ACC112 (cell line): ENCODE data around the gene TCERG1L.
"Not testable (repeated sequence)": the region's sequence is repeated elsewhere in the genome, so short reads cannot be mapped to it uniquely, and the experiment has no call there.

Source experiments
- H2AFZ ChIP-seq: fragments of 200-600 bp; sonication (generic); one replicate; pipeline ENCODE4 v1.6.0; 2017; ENCODE audit warnings: antibody characterized with exemption, low read length; ENCODE audit not compliant: unreplicated experiment
- H3K27ac ChIP-seq: fragments of 200-600 bp; sonication (generic); 2 replicates; pipeline ENCODE4 v1.5.1; 2014; ENCODE audit warnings: low read depth, mild to moderate bottlenecking, antibody characterized with exemption, low read length, moderate library complexity
- H3K27me3 ChIP-seq: fragments of 200-600 bp; sonication (generic); 2 replicates; pipeline ENCODE4 v1.6.1; 2014; ENCODE audit warnings: mild to moderate bottlenecking, antibody characterized with exemption, low read length, moderate library complexity, mixed read lengths; ENCODE audit not compliant: insufficient read depth
- H3K36me3 ChIP-seq: fragments of 200-600 bp; sonication (generic); 2 replicates; pipeline ENCODE4 v1.6.1; 2016; ENCODE audit warnings: mild to moderate bottlenecking, antibody characterized with exemption, low read length, moderate library complexity, mixed read lengths; ENCODE audit not compliant: insufficient read depth
- H3K4me1 ChIP-seq: fragments of 200-600 bp; sonication (generic); one replicate; pipeline ENCODE4 v1.6.1; 2016; ENCODE audit warnings: low read length, mixed read lengths; ENCODE audit not compliant: insufficient read depth, unreplicated experiment, control insufficient read depth
- H3K4me3 ChIP-seq: fragments of 200-600 bp; sonication (generic); 2 replicates; pipeline ENCODE4 v1.5.1; 2014; ENCODE audit warnings: mild to moderate bottlenecking, low read depth, low read length
- H3K79me2 ChIP-seq: fragments of 200-600 bp; sonication (generic); one replicate; pipeline ENCODE4 v1.6.0; 2016; ENCODE audit warnings: low read length; ENCODE audit not compliant: control insufficient read depth, unreplicated experiment, insufficient read depth

The TCERG1L gene

DNA sequence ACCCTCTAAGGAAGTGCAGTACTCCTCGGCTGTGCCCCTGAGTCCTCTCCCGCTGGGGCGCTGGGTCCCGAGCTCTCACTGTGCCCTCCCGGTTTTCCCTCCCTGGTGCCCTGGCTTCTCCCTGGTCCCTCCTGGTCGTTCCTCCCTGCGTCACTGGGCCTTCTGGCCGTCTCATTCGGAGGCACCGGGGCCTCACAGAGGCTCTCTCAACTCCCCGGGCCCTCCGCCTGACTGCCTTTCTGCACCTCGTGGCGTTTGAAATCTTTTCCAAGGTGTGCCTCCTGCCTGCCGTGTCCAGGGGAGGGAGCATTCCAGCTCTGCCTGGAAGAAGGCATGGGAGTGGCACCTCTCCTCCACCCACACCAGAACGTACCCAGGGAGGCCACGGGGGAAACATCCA is 174.3 kb downstream of the TCERG1L start:
- Histone ChIP-seq H3K27me3 (no peaks in the 10 kb centered on the region), H3K4me3 (no peak overlapping the region), H3K4me1 (no peaks in the 10 kb centered on the region), H2AFZ (no peak overlapping the region), H3K36me3 (no peaks in the 10 kb centered on the region), H3K27ac (no peak overlapping the region), H3K79me2 (no peaks in the 10 kb centered on the region)

DNA sequence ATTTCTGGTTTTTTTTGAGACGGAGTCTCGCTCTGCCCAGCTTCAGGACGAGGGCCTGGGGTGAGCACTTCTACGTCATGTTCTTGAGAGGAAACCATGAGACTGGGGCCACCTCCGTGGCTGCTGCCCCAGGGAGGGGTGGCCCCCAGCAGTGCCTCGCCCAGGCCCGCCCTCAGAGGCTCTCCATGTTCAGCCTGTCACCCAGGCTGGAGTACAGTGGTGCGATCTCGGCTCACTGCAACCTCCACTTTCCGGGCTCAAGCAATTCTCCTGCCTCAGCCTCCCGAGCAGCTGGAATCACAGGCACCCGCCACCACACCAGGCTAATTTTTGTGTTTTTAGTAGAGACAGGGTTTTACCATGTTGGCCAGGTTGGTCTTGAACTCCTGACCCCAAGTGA is 175.2 kb downstream of the TCERG1L start:
- H3K79me2 ChIP-seq, H2AFZ ChIP-seq, H3K27me3 ChIP-seq, H3K27ac ChIP-seq, H3K4me1 ChIP-seq, H3K36me3 ChIP-seq, H3K4me3 ChIP-seq: not testable (repeated sequence)

DNA sequence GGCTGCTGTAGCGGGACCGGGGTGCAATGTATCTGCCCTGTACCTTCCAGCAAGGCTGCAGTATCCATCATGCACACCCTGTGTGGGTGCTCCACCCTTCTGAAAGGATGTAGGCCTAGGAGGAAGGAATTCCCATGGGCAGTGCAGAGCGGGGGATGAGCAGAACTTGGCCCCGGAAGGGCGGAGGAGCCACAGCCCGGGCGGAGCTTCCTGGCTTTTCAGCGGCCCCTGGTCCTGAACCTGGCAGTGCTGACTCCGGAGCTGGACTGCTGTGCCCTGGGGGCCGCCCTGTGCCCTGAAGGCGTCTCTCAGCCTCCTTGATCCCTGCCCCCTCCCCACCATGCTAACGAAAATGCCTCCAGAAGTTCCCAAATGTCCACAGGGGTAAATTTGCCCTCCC is 175.8 kb downstream of the TCERG1L start:
- H3K4me3 ChIP-seq, result no peak overlapping the region
- H3K36me3 ChIP-seq, result no peaks in the 10 kb centered on the region
- H2AFZ ChIP-seq, result no peak overlapping the region

DNA sequence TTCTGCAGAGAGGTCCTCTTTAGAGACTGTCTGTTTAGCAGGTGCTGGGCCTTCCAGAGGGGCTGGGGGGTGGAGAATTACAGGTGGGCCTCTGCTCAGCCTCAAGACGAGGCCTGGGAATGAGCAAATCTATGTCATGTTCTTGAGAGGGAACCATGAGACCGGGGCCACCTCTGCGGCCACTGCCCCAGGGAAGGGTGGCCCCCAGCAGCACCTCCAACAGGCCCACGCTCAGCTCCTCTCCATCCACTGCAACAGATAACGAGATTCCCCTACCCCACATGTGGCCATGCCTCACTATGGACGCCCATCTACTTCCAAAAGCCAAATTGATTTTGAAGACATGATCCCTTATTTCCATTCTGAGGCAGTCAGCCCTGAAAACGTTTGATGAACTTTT is 176.9 kb downstream of the TCERG1L start:
- Histone ChIP-seq H3K4me3 (no peak overlapping the region), H3K36me3 (no peaks in the 10 kb centered on the region), H3K79me2 (no peaks in the 10 kb centered on the region), H2AFZ (no peak overlapping the region), H3K27ac (no peak overlapping the region), H3K27me3 (no peaks in the 10 kb centered on the region), H3K4me1 (no peaks in the 10 kb centered on the region)

More for the DNA sequence above, 175.8 kb downstream of the TCERG1L start:
- no peaks in the 10 kb centered on the region for H3K79me2 ChIP-seq
- no peaks in the 10 kb centered on the region for H3K27me3 ChIP-seq
- H3K27ac ChIP-seq, result no peak overlapping the region
- no peaks in the 10 kb centered on the region for H3K4me1 ChIP-seq

DNA sequence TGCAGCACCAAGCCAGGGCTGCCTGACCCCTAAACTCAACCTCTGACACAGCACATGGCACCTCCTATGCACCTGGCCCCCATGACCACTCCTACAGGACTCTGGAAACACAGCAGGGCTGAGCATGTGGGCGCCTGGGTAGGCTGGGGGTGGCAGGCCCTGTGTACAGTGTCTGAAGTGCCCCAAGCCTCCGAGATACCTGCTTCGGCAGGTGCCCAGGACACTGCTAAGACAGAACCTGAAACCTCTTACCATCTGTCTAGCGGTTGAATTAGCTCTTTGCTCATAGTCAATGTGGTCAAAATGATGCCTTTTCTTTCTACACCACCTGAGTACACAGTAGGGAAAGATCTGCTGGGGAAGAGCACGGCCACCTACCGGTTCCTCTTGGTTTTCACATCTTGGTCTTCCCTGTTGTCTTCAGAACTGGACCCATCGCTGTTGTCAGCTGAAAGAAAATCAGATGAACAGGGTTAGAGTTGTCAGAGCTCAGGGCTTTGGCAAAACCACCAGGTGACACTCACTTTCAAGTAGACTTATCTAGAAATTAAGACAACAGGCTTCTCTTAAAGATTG is 177.4 kb downstream of the TCERG1L start:
- Histone ChIP-seq H3K27me3 (no peaks in the 10 kb centered on the region), H3K36me3 (no peaks in the 10 kb centered on the region), H3K4me1 (no peaks in the 10 kb centered on the region), H3K4me3 (no peak overlapping the region), H3K27ac (no peak overlapping the region), H2AFZ (no peak overlapping the region), H3K79me2 (no peaks in the 10 kb centered on the region)

DNA sequence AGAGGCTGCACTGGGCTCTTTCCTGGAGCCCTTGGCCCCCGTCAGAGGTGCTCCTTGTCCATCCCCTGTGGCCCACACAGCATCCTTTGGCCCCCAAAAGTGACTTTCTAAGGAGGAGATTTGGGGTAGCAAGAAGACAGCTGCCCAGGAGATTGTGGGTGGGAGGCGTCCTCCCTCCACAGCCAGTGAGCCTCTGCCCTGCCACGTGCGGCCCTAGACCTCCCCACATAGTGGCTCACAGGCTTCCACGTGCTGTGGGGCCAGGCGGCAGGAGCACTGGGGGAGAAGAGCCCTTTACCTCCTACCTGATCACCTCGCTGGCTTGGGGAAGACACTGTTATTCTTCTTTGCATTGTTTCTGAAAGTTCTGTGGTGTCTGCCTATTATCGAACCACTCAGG is 178.8 kb downstream of the TCERG1L start:
- Histone ChIP-seq H2AFZ (no peak overlapping the region), H3K27ac (no peak overlapping the region), H3K79me2 (no peaks in the 10 kb centered on the region), H3K36me3 (no peaks in the 10 kb centered on the region), H3K4me1 (no peaks in the 10 kb centered on the region), H3K27me3 (no peaks in the 10 kb centered on the region), H3K4me3 (no peak overlapping the region)

DNA sequence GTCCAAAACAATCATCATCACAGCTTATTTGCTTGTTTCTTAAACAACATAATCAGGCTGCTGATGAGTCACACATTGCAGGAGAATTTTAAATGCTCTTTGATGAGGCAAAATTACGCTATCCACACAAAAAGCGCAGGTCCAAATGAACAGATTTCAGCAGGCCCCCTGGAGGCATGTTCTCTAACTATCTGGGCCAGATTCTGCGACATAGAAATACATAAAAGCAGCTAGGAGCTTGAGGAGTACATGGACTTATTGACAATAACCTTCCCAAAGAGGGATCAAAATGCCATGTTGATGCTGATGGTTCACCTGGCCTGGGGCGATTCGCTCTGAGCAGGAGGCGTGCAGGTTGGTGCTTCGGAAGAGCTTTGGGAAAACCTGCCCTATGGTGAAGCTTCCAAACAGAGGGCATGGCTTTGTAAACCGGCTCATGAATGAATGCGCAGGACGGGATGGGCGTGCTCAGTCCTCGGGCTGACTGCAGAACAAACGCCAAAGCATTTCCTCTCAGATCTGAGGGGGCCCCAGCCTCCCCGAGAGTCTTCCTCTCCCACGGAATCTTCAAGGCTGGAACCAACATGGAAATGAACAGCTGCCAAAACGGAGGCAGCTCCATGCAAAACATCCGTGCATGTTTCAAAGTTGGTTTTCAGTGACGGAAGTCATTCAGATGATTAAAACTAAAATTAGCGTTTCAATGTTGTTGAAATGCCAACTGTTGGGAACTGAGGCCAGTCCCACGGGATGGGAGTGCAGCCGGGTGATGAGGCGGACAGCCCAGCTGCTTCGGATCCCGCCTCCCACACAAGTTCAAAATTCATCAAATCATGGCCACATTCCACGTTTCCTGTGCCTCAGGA is 179.6 kb downstream of the TCERG1L start:
- Histone ChIP-seq H3K27ac (no peak overlapping the region), H3K79me2 (no peaks in the 10 kb centered on the region), H3K36me3 (no peaks in the 10 kb centered on the region), H3K27me3 (no peaks in the 10 kb centered on the region), H2AFZ (no peak overlapping the region), H3K4me3 (no peak overlapping the region), H3K4me1 (no peaks in the 10 kb centered on the region)

DNA sequence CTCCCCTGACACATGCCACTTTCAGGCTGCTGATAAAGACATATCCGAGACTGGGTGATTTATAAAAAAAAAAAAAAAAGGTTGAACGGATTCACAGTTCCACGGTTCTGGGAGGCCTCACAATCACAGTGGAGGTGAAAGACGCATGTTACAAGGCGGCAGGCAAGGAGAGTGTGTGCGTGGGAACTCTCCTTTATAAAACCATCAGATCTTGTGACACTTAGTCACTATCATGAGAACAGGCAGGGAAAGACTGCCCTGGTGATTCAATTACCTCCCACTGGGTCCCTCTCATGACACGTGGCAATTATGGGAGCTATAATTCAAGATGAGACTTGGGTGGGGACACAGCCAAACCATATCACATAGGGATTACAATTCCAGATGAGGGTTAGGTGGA is 181.5 kb downstream of the TCERG1L start:
- no peak overlapping the region for H2AFZ ChIP-seq
- no peaks in the 10 kb centered on the region for H3K36me3 ChIP-seq
- H3K4me1 ChIP-seq, result no peaks in the 10 kb centered on the region
- no peaks in the 10 kb centered on the region for H3K79me2 ChIP-seq
- no peaks in the 10 kb centered on the region for H3K27me3 ChIP-seq
- H3K4me3 ChIP-seq, result no peak overlapping the region
- H3K27ac ChIP-seq, result no peak overlapping the region

DNA sequence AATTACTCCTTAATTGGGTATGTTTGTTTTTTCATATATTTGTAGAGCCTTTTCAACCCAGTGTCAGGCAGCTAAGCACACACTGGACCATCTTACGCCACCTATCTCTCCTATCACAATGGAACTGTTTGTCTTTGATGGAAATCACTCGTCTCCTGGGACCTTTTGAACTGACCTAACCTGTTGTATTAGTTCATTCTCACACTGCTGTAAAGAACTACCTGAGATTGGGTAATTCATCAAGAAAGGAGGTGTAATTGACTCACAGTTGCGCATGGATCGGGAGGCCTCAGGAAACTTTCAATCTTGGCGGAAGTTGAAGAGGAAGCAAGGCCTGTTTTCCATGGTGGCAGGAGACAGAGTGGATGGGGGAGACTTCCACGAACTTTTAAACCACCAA is 182.0 kb downstream of the TCERG1L start:
- Histone ChIP-seq H3K36me3 (no peaks in the 10 kb centered on the region), H3K4me3 (no peak overlapping the region), H3K27ac (no peak overlapping the region), H3K79me2 (no peaks in the 10 kb centered on the region), H3K4me1 (no peaks in the 10 kb centered on the region), H2AFZ (no peak overlapping the region), H3K27me3 (no peaks in the 10 kb centered on the region)

DNA sequence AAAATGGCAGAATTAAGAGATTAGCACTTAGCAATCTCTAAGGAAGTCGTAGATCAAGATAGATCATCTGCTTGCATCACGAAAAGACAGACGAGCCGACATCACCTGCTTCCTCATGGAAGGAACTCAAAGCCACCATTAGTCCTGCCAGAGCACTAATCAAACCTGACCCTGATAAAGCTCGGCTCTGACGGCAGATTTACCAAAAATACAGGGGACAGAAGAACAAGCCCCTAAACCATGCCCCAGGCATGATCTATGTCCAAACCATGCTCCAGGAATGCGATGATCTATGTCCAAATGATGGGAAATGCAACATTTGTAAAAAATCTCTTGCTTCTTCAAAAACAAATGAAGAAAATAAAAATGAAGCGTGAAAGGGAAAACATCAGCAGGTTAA is 182.8 kb downstream of the TCERG1L start:
- Histone ChIP-seq H2AFZ (no peak overlapping the region), H3K36me3 (no peaks in the 10 kb centered on the region), H3K4me1 (no peaks in the 10 kb centered on the region), H3K27ac (no peak overlapping the region), H3K79me2 (no peaks in the 10 kb centered on the region), H3K4me3 (no peak overlapping the region), H3K27me3 (no peaks in the 10 kb centered on the region)

DNA sequence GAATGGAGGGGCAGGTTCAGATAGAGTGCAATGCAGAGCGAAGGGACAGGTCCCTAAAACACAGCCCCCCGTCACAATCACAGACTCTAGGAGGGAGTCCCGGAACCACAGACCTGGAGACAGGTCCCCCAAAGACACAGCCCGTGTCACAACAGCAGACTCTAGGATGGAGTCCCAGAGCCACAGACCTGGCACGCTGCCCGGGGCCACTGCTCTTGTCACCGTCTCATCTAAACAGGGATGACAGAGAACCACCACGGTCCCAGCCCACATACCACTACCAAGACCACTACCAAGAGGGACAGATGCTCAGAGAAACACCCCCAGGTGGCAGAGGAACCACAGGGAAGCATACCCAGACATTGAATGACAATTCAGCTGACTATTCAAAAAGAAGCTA is 183.9 kb downstream of the TCERG1L start:
- no peak overlapping the region for H3K4me3 ChIP-seq
- no peaks in the 10 kb centered on the region for H3K36me3 ChIP-seq
- no peak overlapping the region for H3K27ac ChIP-seq
- H3K27me3 ChIP-seq, result no peaks in the 10 kb centered on the region
- H2AFZ ChIP-seq, result no peak overlapping the region
- H3K79me2 ChIP-seq, result no peaks in the 10 kb centered on the region
- no peaks in the 10 kb centered on the region for H3K4me1 ChIP-seq
